Measurements from ENCODE around the gene RGS10.

GRCh38 chr10:119541046-119541445, 1.5 kb downstream of the RGS10 start:
- TF ChIP-seq EZH2phosphoT487 (IDR thresholded peaks at IDR 0.05; ENCODE audit: insufficient read depth, low read depth), result no peak
- no peak for TF ChIP-seq EZH2 (IDR thresholded peaks at IDR 0.05; ENCODE audit: insufficient read depth, poor library complexity, severe bottlenecking)

All from GM23248 (cell line).